Kasumi-1 (cell line): ENCODE results near the gene DOCK11.
"Not testable (repeated sequence)": the region's sequence is repeated elsewhere in the genome, so short reads cannot be mapped to it uniquely, and the experiment has no call there.

Experiments
- DNase-seq, 2 experiments: peaks; one replicate each; lab custom pipeline; 2025; lab: John Stamatoyannopoulos, UW

Gene DOCK11

DNA sequence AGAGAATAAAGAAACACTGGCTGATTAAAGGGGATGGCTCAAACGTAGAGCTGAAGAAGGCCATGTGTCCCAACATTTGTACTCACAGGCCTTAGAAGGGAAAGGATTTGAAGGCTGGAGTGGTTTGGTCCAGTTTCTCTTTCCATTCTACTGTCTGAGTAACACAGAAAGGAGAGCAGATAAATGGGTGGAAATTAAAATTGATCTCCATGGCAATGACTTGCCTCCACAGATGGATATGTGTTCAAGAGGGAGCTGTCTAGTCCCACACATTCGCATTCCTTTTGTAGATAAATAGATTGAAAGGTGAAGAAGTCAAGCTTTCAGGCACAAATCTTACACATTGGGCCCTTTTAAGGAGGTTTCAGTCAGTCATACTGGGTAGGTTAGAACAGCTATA lies 74.6 kb downstream of the DOCK11 start:
- no peak for DNase-seq

DNA sequence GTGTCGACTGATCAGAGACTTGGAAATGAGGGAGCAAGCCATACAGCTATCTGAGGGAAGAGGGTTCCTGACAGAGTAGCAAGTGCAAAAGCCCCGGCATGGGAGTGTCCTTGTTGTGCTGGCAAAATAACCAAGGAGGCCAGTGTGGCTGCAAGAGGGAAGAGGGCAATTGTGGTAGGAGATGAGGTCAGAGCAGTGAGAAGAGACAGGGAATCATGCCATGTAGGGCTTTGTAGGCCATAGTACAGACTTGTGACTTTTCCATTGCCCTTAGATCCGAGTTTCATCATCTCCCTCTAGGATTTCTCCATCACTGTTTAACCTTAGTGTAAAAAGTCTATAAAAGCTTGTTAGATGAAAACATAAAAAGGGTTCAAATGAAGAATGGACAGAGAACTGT lies 76.2 kb downstream of the DOCK11 start:
- DNase-seq, result no peak

DNA sequence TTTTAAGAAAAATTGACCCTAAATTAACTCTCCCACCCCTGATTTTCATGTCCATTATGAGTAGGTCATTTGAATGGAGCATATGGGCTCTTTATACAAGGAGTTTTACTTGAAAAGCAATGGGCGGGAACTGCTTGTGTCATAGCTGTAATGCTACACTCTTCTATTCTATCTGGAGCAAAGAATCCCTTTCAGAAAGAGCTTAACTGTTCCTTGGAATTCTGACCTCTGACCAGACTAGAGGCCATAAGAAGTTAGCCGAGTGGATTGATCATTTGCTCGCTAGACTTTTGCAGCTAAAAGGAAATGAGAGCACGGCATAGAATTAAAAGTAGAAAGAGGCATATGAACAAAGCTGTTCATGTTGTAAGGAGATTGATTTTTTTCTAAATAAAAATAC lies 79.1 kb downstream of the DOCK11 start:
- no peak for DNase-seq

DNA sequence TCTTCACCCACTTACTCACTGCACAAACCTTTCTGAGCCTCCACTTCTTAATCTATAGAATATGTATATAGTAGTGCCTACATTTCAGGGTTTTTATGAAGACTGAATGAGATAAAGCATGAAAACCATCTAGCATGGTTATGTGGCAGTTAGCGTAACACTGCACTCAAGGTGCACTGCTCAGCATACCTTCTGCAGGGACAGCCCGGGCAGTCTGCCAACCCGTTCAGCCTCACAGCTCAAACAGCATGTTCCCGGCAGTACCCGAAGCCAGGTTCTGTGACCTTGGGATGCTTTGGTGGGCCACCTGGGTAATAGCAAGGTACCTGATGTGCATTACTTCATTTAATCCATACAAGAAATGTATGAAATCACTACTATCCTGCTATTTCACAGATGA lies 81.4 kb downstream of the DOCK11 start:
- DNase-seq, result no peak

DNA sequence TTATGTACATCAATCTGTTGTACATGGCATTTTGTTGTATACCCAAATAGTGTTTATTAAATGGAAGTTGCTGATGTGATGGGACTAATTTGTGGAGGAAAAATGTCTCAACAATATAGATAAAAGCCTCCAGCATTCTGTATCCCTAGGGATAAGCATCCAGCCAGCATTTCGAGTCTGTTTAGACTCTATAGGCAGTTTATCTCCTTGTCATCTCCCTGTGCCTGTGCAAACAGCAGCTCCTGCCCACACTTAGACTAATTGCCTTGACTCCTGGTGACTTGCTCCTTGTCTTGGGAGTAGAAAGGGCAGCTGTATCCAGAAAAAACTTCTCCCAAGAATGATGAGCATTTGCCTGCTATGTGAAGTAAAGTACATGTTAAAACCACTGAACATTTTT lies 83.8 kb downstream of the DOCK11 start:
- no peak for DNase-seq

DNA sequence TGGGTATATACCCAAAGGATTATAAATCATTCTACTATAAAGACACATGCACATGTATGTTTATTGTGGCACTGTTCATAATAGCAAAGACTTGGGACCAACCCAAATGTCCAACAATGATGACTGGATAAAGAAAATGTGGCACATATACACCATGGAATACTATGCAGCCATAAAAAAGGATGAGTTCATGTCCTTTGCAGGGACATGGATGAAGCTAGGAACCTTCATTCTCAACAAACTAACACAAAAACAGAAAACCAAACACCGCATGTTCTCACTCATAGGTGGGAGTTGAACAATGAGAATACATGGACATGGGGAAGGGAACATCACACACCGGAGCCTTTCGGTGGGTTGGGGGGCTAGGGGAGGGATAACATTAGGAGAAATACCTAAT lies 87.3 kb downstream of the DOCK11 start:
- not testable (repeated sequence) for DNase-seq

DNA sequence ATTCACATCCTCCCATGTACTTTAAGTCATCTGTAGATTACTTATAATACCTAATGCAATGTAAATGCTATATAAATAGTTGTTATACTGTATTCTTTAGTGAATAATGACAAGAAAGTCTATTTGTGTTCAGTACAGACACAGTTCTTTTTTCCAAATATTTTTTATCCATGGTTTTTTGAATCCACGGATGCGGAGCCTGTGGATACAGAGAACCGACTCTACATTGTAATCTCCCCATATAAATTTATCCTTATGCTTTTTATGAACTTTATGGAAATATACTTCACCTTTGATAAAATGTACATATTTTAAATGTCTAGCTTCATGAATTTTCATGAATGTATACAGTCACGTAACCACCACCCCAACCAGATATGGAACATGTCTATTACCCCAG lies 88.2 kb downstream of the DOCK11 start:
- no peak for DNase-seq

DNA sequence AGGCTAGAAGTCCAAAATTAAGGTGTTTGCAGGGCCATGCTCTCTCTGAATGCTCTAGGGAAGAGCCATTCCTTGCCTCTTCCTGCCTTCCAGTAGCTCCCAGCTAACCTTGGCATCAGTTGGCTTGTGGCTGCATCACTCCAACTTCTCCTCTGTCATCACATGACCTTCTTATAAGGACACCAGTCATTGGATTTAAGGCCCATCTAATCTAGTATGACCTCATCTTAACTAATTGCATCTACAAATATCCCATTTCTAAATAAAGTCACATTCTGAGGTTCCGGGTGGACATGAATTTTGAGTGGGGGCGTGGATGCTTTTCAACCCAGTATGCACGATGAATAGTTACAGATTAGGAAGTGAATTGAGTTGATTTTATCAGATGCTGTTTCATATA lies 89.7 kb downstream of the DOCK11 start:
- no peak for DNase-seq

DNA sequence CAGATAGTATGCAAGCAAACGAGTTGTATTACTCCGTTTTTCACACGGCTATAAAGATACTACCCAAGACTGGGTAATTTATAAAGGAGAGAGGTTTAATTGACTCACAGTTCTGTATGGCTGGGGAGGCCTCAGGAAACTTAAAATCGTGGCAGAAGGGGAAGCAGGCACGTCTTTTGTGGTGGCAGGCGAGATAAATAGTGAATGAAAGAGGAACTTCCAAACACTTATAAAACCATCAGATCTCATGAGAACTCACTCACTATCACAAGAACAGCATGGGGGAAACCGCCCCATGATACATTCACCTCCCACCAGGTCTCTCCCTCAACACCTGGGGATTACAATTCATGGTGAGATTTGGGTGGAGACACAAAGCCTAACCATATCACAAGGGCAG lies 90.6 kb downstream of the DOCK11 start:
- DNase-seq, result peak; percentile 46 to 58

DNA sequence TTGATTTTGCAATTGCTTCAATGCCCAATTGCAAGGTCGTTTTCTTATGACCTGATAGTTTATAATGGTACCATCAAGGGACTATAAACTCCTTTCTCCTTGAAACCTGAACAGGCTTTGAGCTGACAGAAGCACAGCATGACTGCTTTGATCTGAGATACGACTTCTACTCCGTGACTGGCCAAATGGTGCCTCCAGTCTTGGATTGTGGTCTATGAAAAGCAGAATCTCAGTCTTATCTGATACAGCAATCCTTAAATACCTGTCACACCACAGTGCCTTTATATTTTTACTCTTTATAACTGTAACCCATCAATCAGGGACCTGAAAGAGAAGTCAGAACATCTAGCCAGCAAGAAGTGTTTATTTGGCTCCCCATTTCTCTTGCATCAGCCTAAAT lies 93.1 kb downstream of the DOCK11 start:
- DNase-seq, result no peak

DNA sequence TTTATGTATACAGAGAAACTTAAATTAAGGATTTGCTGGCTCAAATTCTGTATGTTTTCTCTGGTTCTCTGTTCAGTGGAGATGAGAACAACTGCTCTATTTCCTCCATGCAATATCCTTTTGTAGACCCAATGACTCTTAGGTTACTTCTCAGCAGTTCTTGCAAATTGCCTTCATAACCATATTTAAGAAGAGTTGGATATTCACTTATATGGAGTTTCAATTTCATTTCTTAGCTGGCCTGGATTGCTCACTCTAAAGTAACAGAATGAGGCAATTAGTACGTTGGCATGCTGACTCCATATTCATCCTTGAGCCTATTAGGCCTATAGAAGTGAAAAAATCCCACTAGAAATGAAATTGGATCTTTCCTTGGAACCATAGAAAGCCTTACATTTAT lies 93.6 kb downstream of the DOCK11 start:
- DNase-seq, result no peak

DNA sequence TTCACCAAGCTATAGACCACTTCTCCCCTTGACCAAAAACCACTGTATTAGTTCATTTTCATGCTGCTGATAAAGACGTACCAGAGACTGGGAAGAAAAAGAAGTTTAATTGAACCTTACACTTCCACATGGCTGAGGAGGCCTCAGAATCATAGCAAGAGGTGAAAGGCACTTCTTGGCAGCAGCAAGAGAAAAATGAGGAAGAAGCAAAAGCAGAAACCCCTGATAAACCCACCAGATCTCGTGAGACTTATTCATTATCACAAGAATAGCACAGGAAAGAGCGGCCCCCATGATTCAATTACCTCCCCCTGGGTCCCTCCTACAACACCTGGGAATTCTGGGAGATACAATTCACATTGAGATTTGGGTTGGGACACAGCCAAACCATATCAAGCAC lies 97.8 kb downstream of the DOCK11 start:
- peak; percentile 24 for DNase-seq

DNA sequence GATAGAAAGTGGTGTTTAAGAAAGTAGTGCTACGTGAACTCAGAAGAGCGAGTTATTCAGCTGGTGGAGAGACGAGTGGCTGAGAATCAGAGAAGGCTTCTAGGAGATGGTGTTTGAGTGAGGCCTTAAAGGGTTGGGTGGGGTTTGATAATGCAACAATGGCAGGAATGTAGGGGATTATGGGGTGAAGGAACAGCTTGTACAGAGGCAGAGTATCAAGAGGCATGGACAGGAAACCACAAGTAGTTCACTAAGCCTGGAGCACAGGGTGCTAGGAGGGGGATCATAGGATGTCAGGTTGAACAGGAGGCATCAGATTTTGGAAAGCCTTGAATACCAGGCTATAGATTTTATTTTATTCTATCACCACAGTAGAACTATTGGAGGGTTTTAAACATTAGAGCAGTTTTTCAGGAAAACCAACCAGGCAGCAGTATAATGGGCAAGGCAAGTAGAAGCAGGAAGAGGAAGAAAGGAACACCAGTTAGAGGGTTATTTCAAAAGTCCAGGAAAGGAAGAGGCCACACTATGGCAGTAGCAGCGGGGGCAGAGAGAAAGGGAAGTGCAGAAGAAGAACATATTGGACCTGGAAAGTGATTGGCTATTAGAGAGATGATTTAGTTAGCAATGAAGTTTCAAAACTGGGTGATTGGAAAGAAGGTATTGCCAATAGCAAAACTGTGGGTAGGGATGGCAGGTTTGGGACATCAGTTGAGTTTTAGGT lies 99.2 kb downstream of the DOCK11 start:
- DNase-seq, result peak; percentile 51 to 65

DNA sequence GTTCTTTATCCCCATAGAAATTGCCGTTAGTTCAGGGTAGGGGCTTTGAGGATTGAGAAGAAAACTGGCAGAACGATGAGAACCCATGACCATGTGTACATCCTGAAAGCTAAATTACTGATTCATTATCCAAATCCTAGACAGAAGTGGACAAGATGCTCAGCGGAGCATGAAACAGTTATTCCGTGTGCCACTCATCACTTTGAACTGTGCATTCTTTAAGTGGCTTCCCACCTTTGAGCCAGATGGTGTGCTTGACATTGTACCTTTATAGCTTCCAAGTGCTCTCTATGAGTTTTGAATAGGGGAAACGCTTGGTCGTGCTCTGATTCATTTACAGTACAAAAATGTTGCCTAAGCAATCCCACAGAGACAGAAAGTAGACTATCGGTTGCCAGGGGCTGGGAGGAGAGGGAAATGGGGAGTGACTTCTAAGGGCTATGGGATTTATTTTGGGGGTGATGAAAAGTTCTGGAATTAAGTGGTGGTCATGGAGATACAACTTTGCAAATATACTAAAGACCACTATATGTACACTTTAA lies 100.0 kb downstream of the DOCK11 start:
- DNase-seq, result no peak

DNA sequence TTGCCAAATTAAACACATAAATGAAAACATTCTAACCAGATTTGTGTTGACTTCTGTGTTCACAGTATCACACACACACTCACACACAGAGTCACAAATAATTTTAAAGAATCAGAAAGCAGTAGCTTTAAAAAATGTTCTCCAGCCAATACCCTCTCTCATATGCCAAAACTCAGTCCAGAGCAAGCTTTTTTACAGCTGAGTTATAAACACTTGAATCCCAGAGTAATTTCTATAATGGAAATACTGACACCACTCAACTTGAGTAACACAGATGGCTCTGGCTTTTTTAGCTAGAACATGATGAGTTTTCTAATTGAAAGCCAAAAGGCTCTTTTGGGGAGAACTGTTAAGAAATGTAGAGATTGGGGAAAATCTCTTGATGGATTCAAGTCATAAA lies 100.8 kb downstream of the DOCK11 start:
- no peak for DNase-seq

DNA sequence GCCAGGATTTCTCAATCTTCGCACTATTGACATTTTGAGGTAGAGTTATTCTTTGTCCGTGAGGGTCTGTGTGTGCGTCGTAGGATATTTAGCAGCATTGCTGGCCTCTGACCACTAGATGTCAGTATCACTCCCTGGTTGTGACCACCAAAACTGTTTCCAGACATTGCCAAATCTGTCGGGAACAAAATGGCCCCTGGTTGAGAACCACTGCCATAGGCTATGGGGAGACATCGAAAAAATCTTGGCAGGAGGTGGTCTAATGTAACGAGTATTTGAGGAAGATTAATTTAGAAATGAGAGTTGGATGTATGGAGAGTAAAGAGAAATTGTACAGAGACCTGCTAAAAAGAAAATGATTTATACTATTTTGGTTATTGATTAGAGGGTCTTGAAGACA lies 108.4 kb downstream of the DOCK11 start:
- DNase-seq, result peak; percentile 31 to 34

DNA sequence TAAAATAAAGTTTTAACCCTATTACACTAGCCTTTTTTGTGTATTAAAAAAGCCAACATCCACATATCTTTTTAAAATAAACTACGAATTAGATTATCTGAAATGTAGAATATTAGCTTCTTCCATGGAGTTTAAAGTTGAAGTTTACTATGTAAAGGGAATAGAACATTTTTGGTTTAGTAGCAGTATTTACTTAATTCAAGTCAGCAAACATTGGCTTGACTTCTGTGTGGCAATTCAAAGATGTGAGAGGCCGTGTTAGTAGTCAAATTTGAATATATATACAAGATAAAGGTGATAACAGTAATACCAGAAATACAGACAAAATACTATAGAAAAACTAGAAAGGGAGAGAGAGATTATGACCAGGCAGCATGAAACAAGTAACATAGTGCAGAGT lies 116.7 kb downstream of the DOCK11 start:
- DNase-seq, result no peak

DNA sequence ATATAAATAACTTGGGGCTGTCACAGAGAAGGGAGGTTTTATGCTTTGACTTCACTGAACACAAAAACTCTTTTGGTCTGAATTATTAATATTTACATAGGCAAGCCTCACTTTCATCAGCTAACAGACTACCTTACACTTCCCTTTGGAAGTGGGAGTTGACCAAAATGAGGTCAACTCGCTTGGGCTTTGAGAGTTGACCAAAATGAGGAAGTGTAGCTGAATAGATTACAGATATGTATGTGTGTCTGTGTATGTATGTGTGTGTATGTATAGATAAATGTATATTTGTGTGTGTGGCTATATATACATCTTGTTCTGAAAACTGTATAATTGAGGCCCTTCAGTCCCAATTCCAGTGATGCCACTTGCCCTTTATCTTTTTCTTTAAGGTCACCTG lies 118.5 kb downstream of the DOCK11 start:
- peak; percentile 37 to 50 for DNase-seq

DNA sequence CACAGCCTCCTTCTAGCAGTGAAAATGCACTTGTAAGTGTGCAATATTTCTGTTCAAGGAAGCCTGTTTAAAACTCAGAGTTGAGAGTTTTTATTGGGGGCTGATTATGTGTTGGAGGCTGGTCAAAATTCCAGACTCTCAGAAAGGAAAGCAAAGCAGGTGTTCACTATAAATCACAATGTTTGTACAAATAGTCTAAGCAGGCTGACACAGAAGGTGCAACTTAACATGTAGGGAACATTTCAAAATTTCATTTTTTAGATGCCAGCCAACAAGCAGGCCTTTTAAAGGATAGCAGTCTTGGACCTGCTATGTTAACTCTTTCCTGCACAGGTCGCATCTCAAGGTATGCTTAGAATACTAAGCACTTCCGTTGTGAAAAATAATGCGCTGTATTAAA lies 119.5 kb downstream of the DOCK11 start:
- no peak for DNase-seq

DNA sequence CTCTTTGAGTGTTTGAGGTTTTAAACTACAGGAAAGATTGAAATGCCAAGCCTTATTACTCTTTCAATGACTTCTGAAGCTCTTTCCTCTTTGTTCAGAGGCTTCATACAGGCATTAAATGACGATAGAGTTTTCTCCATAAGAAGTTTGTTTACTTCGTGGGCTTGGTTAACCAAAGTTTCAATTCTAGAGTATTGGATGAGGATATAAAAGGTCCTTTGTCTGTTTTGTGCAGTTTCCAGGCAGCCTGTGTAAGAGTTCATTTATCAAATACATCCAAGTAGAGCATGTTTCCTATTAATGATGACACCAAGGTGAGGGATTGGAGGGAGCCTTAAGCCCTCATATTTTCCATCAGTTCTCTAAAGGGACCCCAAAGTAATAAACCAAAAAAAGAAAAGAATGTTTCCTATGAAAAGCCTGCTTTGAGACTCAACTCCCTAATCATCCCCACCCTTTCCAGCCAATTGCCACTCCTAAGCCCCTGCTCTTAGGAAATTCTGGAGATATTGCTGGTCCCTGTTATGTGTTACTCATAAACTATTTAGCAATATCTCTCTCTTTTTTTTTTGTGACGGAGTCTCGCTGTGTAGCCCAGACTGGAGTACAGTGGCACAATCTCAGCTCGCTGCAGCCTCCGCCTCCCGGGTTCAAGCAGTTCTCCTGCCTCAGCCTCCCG lies 125.6 kb downstream of the DOCK11 start:
- no peak for DNase-seq

DNA sequence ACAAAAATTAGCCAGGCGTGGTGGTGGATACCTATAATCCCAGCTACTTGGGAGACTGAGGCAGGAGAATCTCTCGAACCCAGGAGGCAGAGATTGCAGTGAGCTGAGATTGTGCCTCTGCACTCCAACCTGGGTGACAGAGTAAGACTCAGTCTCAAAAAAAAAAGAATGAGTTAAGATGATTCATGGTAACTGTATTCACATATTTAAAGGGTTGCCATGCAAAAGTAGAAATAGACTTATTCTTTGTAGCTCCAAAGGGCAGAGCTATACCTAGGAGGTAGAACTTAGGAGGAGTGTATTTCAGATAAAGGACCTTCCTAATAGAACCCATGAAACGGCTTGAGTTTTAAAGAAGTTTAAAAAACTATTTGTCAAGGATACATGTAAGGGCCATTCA lies 127.4 kb downstream of the DOCK11 start:
- DNase-seq, result no peak

DNA sequence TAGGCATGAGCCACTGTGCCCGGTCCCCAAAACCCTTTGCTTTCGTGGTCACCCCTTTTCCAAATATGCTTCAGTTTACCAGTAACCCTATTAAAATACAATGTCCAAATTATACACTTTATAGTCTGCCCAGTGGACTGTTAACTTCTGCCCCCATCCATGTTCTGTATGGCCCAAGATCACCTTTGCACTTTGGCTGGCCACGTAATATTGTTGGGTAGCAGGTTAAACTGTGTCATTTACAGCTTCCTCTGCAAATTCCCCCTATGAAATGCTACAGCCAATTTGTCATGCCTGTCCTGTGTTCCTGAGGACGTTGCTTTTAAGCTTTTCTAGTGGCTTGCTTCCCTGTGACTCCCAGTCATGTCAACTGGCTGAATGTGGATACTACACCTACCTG lies 130.7 kb downstream of the DOCK11 start:
- DNase-seq, result no peak

DNA sequence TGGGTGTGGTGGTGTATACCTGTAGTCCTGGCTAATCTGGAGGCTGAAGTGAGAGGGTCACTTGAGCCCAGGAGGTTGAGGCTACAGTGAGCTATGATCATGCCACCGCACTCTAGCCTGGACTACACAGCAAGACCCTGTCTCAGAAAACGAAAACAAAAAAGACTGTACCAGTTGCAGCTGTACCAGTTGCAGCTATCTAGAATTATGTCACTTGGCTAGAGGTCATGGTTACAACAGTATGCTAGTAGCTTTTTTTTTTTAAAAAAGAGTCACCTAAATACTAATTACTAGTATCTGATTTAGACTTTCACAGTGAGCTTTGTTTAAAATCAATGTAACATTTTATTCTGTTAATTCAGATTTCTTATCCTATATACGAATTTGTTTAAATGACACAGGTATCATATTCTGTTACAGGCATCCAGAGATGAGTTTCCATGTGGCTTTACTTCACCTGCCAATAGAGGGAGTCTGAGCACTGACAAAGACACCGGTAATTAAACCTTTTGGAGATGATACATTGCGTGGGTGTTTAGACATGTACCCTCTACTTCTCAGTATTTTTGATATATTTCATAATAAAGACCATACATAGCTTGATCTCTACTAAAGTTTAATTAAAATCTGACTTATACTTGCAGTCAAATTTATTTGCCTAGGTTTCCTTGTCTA lies 131.6 kb downstream of the DOCK11 start:
- DNase-seq, result peak; percentile 16 to 33
